ENCODE results near the gene NSUN7.
A peak's percentile ranks its signal among the peaks of the same experiment; 100 is the strongest.
"Not testable (repeated sequence)": the region's sequence is repeated elsewhere in the genome, so short reads cannot be mapped to it uniquely, and the experiment has no call there.

Gene NSUN7

DNA sequence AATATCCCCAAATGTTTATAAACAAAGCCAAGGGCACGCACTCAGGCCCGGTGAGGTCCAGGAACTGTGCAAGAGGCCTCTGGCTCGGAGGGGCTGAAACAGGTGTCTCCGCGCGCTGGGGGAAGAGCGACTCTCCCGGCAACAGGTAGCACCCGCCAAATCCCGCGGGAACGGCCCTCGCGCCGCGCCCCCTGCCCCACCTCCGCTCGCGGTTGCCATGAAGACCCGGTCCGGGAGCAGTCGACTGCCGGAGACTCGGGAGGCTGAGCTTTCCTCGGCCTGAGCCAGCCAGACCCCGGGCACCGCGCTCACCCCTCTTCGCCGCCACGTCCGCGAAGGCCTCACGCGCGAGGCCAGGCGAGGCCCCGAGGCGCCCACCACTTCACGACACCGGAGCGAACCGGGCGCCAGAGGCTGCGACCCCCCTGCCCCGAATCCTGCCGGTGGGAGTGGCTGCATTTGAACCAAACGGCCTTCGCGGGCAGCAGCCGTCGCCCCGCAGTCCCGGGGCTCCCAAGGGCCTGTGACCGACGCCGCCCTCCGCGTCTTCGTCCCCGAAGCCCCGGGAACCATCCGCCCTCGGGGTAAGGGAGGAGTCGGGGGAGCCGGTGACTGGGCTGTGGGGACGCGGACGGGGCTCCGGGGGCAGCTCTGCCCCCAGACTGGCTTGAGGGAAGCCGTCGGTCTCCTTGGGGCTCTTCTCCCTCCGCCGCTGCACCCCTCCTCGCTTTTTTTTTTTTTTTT lies at the start of gene NSUN7:
Gene NSUN7 (plus strand): TSS at position 239 of the 744 bp plus-strand sequence. CDS start 739 bp downstream, outside the sequence.
- peaks cover 8% of the 10 kb centered on the region for H3K4me1 ChIP-seq (ENCODE audit: insufficient read depth, low read length)
- H3K27me3 ChIP-seq (ENCODE audit: insufficient read depth, low read length), result peaks cover 24% of the 10 kb centered on the region
- peak within 1 kb of the TSS; percentile 89 for H2AFZ ChIP-seq (ENCODE audit: low read depth, low read length)
- peak within 1 kb of the TSS; percentile 32 for H3K4me3 ChIP-seq (ENCODE audit: low read length)
- no peaks in the 10 kb centered on the region for H3K36me3 ChIP-seq (ENCODE audit: insufficient read depth, low read length)
- H3K9me3 ChIP-seq (ENCODE audit: low read length), result peaks cover 5% of the 10 kb centered on the region

- no peak overlapping the region for H2AFZ ChIP-seq (ENCODE audit: low read depth, low read length)
- H3K36me3 ChIP-seq (ENCODE audit: insufficient read depth, low read length), result no peaks in the 10 kb centered on the region
- no peaks in the 10 kb centered on the region for H3K9me3 ChIP-seq (ENCODE audit: low read length)
- H3K4me1 ChIP-seq (ENCODE audit: insufficient read depth, low read length), result no peaks in the 10 kb centered on the region
- H3K4me3 ChIP-seq (ENCODE audit: low read length), result no peak overlapping the region
- peaks cover 3% of the 10 kb centered on the region for H3K27me3 ChIP-seq (ENCODE audit: insufficient read depth, low read length)
Measured at GRCh38 chr4:40702137-40702799, 47.5 kb upstream of the NSUN7 start.

GRCh38 chr4:40702800-40703151 lies 47.0 kb upstream of the NSUN7 start:
- Histone ChIP-seq H2AFZ (ENCODE audit: low read depth, low read length) (no peak overlapping the region), H3K4me1 (ENCODE audit: insufficient read depth, low read length) (no peaks in the 10 kb centered on the region), H3K36me3 (ENCODE audit: insufficient read depth, low read length) (no peaks in the 10 kb centered on the region), H3K9me3 (ENCODE audit: low read length) (no peaks in the 10 kb centered on the region), H3K27me3 (ENCODE audit: insufficient read depth, low read length) (peaks cover 3% of the 10 kb centered on the region), H3K4me3 (ENCODE audit: low read length) (no peak overlapping the region)

- H3K9me3 ChIP-seq (ENCODE audit: low read length), result no peaks in the 10 kb centered on the region
- peaks cover 3% of the 10 kb centered on the region for H3K27me3 ChIP-seq (ENCODE audit: insufficient read depth, low read length)
- no peaks in the 10 kb centered on the region for H3K4me1 ChIP-seq (ENCODE audit: insufficient read depth, low read length)
- no peaks in the 10 kb centered on the region for H3K36me3 ChIP-seq (ENCODE audit: insufficient read depth, low read length)
- no peak overlapping the region for H3K4me3 ChIP-seq (ENCODE audit: low read length)
- H2AFZ ChIP-seq (ENCODE audit: low read depth, low read length), result no peak overlapping the region
Measured at GRCh38 chr4:40704073-40704472, 45.7 kb upstream of the NSUN7 start.

DNA sequence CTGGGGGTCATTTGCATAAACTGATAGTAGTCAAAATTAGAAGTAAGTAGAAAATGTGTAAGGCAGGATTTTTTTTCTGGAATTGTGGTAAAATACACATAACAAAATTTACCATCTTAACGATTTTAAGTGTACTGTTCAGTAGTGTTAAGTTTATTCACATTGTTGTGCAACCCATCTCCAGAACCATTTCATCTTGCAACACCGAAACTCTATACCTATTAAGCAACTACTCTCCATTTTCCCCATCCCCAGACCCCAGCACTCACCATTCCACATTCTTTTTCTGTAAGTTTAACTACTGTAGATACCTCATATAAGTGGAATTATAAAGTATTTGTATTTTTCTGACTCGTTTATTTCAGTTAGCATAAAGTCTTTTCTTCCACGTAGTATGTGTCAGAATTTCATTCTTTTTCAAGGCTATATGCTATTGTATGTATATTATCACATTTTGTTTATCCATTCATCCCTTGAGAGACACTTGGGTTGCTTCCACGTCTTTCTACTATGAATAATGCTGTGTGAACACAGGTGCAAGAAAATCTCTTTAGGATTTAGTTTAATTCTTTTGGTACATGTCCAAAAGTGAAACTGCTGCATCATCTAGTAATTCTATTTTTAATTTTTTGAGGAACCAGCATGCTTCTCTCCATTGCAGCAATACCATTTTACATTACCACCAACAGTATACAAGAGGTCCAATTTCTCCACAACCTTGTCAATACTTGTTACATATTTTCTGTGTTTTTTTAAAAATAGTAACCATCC lies 39.1 kb upstream of the NSUN7 start:
- H3K27me3 ChIP-seq (ENCODE audit: insufficient read depth, low read length), result no peaks in the 10 kb centered on the region
- no peaks in the 10 kb centered on the region for H3K36me3 ChIP-seq (ENCODE audit: insufficient read depth, low read length)
- H3K9me3 ChIP-seq (ENCODE audit: low read length), result no peaks in the 10 kb centered on the region
- no peak overlapping the region for H3K4me3 ChIP-seq (ENCODE audit: low read length)
- H3K4me1 ChIP-seq (ENCODE audit: insufficient read depth, low read length), result no peaks in the 10 kb centered on the region
- no peak overlapping the region for H2AFZ ChIP-seq (ENCODE audit: low read depth, low read length)

DNA sequence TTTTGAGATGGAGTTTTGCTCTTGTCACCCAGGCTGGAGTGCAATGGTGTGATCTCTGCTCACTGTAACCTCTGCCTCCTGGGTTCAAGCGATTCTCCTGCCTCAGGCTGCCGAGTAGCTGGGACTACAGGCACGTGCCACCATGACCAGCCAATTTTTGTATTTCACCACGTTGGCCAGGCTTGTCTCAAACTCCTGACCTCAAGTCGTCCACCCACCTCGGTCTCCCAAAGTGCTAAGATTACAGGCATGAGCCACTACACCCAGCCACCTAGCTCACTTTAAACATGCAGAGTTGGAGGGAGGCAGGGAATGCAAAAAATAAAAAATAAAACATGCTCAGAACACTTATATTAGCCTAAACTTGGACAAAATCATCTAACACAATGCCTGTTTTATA lies 36.8 kb upstream of the NSUN7 start:
- not testable (repeated sequence) for H2AFZ ChIP-seq (ENCODE audit: low read depth, low read length); H3K27me3 ChIP-seq (ENCODE audit: insufficient read depth, low read length); H3K4me3 ChIP-seq (ENCODE audit: low read length); H3K4me1 ChIP-seq (ENCODE audit: insufficient read depth, low read length); H3K9me3 ChIP-seq (ENCODE audit: low read length); H3K36me3 ChIP-seq (ENCODE audit: insufficient read depth, low read length)

DNA sequence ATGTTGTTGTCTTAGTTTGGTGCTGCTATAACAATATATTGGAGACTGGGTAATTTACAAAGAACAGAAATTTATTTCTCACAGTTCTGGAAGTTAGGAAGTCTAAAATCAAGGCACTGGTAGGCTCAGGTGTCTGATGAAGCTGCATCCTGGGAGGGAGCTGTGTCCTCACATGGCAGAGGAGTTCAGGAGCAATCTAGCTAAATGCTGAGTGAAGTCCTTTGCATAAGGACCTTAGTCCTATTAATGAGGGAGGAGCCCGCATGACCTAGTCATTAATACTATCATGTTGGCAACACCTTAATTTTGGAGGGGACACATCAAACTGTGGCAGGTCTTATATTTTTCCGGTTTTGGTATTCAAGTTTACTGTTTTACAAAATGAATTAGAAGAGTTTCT lies 36.0 kb upstream of the NSUN7 start:
- Histone ChIP-seq H3K4me3 (ENCODE audit: low read length) (no peak overlapping the region), H3K4me1 (ENCODE audit: insufficient read depth, low read length) (no peaks in the 10 kb centered on the region), H3K36me3 (ENCODE audit: insufficient read depth, low read length) (no peaks in the 10 kb centered on the region), H3K9me3 (ENCODE audit: low read length) (no peaks in the 10 kb centered on the region), H3K27me3 (ENCODE audit: insufficient read depth, low read length) (no peaks in the 10 kb centered on the region), H2AFZ (ENCODE audit: low read depth, low read length) (no peak overlapping the region)

DNA sequence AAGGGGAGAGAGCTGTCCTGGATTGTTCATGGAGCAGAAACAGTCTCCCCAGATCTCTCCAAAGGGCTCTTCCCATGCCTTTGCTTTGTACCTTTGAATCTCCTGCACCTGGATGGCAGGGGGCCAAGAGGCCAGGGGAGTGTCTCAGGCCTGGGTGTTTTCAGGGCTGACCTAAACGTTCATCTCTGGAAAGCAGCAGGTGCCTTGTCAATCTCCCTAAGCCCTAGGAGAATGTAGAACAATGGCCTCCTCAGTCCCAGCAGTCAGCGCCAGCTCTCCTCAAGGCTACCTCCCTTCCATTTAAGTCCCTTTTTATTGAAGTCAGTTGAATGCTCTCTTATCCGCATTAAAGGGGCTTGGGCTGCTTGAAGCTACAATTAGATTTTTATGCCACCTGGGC lies 31.2 kb upstream of the NSUN7 start:
- Histone ChIP-seq H3K4me1 (ENCODE audit: insufficient read depth, low read length) (no peaks in the 10 kb centered on the region), H3K36me3 (ENCODE audit: insufficient read depth, low read length) (no peaks in the 10 kb centered on the region), H3K27me3 (ENCODE audit: insufficient read depth, low read length) (no peaks in the 10 kb centered on the region), H3K9me3 (ENCODE audit: low read length) (no peaks in the 10 kb centered on the region), H3K4me3 (ENCODE audit: low read length) (no peak overlapping the region), H2AFZ (ENCODE audit: low read depth, low read length) (no peak overlapping the region)

DNA sequence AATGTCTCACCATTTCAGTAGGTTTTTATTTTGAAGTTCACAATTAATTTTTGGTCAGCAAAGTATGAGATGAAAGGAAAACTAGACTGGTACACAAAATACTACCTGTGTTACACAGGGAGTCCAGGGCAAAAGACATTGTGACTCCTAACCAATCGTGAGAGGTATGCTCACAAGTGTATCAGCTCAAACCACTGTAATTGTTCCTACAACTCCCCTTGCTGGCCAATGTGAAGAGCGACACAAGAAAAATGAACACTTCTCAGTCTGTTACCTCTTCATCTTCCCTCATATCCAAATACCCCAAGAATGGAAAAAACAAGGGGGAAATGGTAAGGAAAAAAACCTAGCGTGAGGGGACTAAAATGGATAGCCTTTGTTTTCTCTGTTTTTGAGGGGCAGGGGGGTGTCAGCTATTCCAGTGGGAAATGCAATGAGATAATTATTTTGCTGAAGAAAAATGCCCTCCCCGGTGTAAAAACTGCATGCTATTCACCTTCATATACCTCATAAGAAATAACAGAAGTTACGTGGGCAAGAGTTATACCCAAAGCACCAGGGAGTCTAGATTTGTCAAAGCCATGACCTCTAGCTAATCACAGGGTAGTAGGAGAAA lies 30.6 kb upstream of the NSUN7 start:
- no peaks in the 10 kb centered on the region for H3K36me3 ChIP-seq (ENCODE audit: insufficient read depth, low read length)
- no peak overlapping the region for H3K4me3 ChIP-seq (ENCODE audit: low read length)

GRCh38 chr4:40720351-40720750 lies 29.4 kb upstream of the NSUN7 start:
- H3K36me3 ChIP-seq (ENCODE audit: insufficient read depth, low read length), result no peaks in the 10 kb centered on the region
- H3K4me1 ChIP-seq (ENCODE audit: insufficient read depth, low read length), result no peaks in the 10 kb centered on the region
- no peak overlapping the region for H3K4me3 ChIP-seq (ENCODE audit: low read length)
- no peaks in the 10 kb centered on the region for H3K9me3 ChIP-seq (ENCODE audit: low read length)
- no peak overlapping the region for H2AFZ ChIP-seq (ENCODE audit: low read depth, low read length)
- H3K27me3 ChIP-seq (ENCODE audit: insufficient read depth, low read length), result no peaks in the 10 kb centered on the region

More for the DNA sequence above, 30.6 kb upstream of the NSUN7 start:
- Histone ChIP-seq H3K27me3 (ENCODE audit: insufficient read depth, low read length) (no peaks in the 10 kb centered on the region), H2AFZ (ENCODE audit: low read depth, low read length) (no peak overlapping the region), H3K4me1 (ENCODE audit: insufficient read depth, low read length) (no peaks in the 10 kb centered on the region), H3K9me3 (ENCODE audit: low read length) (no peaks in the 10 kb centered on the region)

- no peaks in the 10 kb centered on the region for H3K4me1 ChIP-seq (ENCODE audit: insufficient read depth, low read length)
- no peaks in the 10 kb centered on the region for H3K36me3 ChIP-seq (ENCODE audit: insufficient read depth, low read length)
- H3K4me3 ChIP-seq (ENCODE audit: low read length), result no peak overlapping the region
Measured at GRCh38 chr4:40720916-40721315, 28.8 kb upstream of the NSUN7 start.

DNA sequence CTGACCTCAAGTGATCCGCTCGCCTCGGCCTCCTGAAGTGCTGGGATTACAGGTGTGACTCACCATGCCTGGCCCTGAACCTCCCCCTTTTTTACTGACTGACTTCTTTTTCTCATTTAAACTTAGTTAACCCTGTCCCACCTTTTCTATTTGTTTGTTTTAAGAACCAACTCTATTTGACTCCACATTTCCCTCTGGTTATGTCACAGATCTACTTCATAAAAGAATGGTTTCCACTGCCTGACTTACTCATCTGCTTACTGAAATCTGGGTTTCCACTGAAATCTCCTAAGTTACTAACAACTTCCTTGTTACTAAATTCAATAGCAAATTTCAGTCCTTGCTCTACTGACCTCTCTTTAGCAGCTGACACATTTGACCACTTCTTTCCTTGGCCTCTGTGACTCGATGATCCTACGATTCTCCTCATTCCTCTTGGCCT lies 28.0 kb upstream of the NSUN7 start:
- H3K4me3 ChIP-seq (ENCODE audit: low read length), result no peak overlapping the region
- no peak overlapping the region for H2AFZ ChIP-seq (ENCODE audit: low read depth, low read length)
- H3K9me3 ChIP-seq (ENCODE audit: low read length), result no peaks in the 10 kb centered on the region
- H3K36me3 ChIP-seq (ENCODE audit: insufficient read depth, low read length), result no peaks in the 10 kb centered on the region
- no peaks in the 10 kb centered on the region for H3K27me3 ChIP-seq (ENCODE audit: insufficient read depth, low read length)
- no peaks in the 10 kb centered on the region for H3K4me1 ChIP-seq (ENCODE audit: insufficient read depth, low read length)

More at GRCh38 chr4:40720916-40721315, 28.8 kb upstream of the NSUN7 start:
- Histone ChIP-seq H2AFZ (ENCODE audit: low read depth, low read length) (no peak overlapping the region), H3K27me3 (ENCODE audit: insufficient read depth, low read length) (no peaks in the 10 kb centered on the region), H3K9me3 (ENCODE audit: low read length) (no peaks in the 10 kb centered on the region)

Data from neuron (in vitro differentiated cells).